Naive thymus-derived CD4-positive, alpha-beta T cell (primary cell): Measurements from ENCODE around the gene NR1H2. TPM values are rescaled to one million over a fixed set of nuclear protein-coding genes. Genes with fewer than 3 reads are reported as not detected.

Source experiments
- ATAC-seq: fragments of 150-1000 bp; cut with Tn5 transposase; 2 replicates; pipeline ENCODE4 v1.10.0; 2021; ENCODE audit warnings: mild to moderate bottlenecking, moderate library complexity
- CTCF ChIA-PET: fragments of 350-600 bp; sonication (Branson Sonifier 250); formaldehyde crosslinking; loops from one replicate; lab custom pipeline; 2021; ENCODE audit warnings: antibody characterized with exemption; lab: Charles Lee
- POLR2A ChIA-PET: fragments of 350-600 bp; sonication (Branson Sonifier 250); formaldehyde crosslinking; loops from one replicate; lab custom pipeline; 2021; ENCODE audit warnings: antibody characterized with exemption, inconsistent platforms; lab: Charles Lee
- DNase-seq, 9 donors: peaks; one replicate each; pipeline versions ENCODE4 v3.0.0 to v3.0.0-alpha.2; 2020 to 2022; ENCODE audit warnings: mixed read lengths in 1 of 9
- H3K27ac ChIP-seq: one replicate; pipeline ENCODE4 v1.7.0; 2013; ENCODE audit warnings: mild to moderate bottlenecking, low read depth, low read length, moderate library complexity
- H3K27me3 ChIP-seq, 2 donors: one replicate each; pipeline ENCODE4 v1.7.0; 2013; ENCODE audit warnings: low read length in 2 of 2, mild to moderate bottlenecking in 2 of 2, moderate library complexity in 2 of 2; ENCODE audit not compliant: control insufficient read depth in 2 of 2, insufficient read depth in 2 of 2
- H3K36me3 ChIP-seq, 3 experiments: 1 replicate in 2 of 3; 2 replicates in 1 of 3; pipeline ENCODE4 v1.7.0; 2013; ENCODE audit warnings: low read length in 3 of 3, mild to moderate bottlenecking in 3 of 3, moderate library complexity in 1 of 3; ENCODE audit not compliant: insufficient read depth in 3 of 3, control insufficient read depth in 2 of 3
- H3K4me1 ChIP-seq, 2 donors: one replicate each; pipeline ENCODE4 v1.7.0; 2013; ENCODE audit warnings: low read length in 2 of 2, mild to moderate bottlenecking in 2 of 2, moderate library complexity in 1 of 2; ENCODE audit not compliant: control insufficient read depth in 2 of 2, insufficient read depth in 2 of 2
- H3K4me3 ChIP-seq: 2 replicates; pipeline ENCODE4 v1.7.0; 2013; ENCODE audit warnings: mild to moderate bottlenecking, low read length
- H3K9me3 ChIP-seq, 3 experiments: 1 replicate in 2 of 3; 2 replicates in 1 of 3; pipeline ENCODE4 v1.7.0; 2013; ENCODE audit warnings: low read length in 3 of 3; ENCODE audit not compliant: control insufficient read depth in 2 of 3
- H3K27ac Mint-ChIP-seq, 9 donors: one replicate each; pipeline ENCODE4 v1.8.0; 2020 to 2022; ENCODE audit warnings: mixed read lengths in 9 of 9, mild to moderate bottlenecking in 8 of 9, moderate library complexity in 5 of 9, inconsistent platforms in 2 of 9
- H3K27me3 Mint-ChIP-seq, 5 donors: one replicate each; pipeline ENCODE4 v1.8.0; 2021 to 2022; ENCODE audit warnings: mixed read lengths in 5 of 5, mild to moderate bottlenecking in 1 of 5
- H3K36me3 Mint-ChIP-seq, 5 donors: one replicate each; pipeline ENCODE4 v1.8.0; 2020 to 2022; ENCODE audit warnings: mixed read lengths in 5 of 5, mild to moderate bottlenecking in 3 of 5, inconsistent platforms in 1 of 5
- H3K4me1 Mint-ChIP-seq, 7 donors: one replicate each; pipeline ENCODE4 v1.8.0; 2020 to 2022; ENCODE audit warnings: mixed read lengths in 7 of 7, mild to moderate bottlenecking in 3 of 7, inconsistent platforms in 1 of 7
- H3K4me3 Mint-ChIP-seq, 10 donors: one replicate each; pipeline ENCODE4 v1.8.0; 2020 to 2022; ENCODE audit warnings: mild to moderate bottlenecking in 10 of 10, mixed read lengths in 10 of 10, moderate library complexity in 6 of 10, inconsistent platforms in 2 of 10
- H3K9me3 Mint-ChIP-seq, 11 donors: one replicate each; pipeline ENCODE4 v1.8.0; 2020 to 2022; ENCODE audit warnings: mixed read lengths in 11 of 11, mild to moderate bottlenecking in 4 of 11, inconsistent platforms in 1 of 11, moderate library complexity in 1 of 11
- intact Hi-C, 2 donors: fragments of 100-400 bp; cut with micrococcal nuclease; formaldehyde crosslinking; loops; one replicate each; pipeline ENCODE4 v1.15.1; 2023
- polyA plus RNA-seq, 2 donors: library from polyadenylated mRNA; unstranded; fragments of 300-500 nt; fragmentation: Illumina TruSeq; gene quantifications; one replicate each; pipeline ENCODE4 v1.2.3, GENCODE V29; 2021
- total RNA-seq, 6 experiments: library from RNA in 5 of 6; stranded (reverse) in 5 of 6; gene quantifications; 1 replicate in 5 of 6; 2 replicates in 1 of 6; pipeline ENCODE4 v1.2.3 and lab custom pipeline; 2021 to 2026

Gene NR1H2
- total and polyA plus RNA-seq, 7 experiments from 2014 or later = 66.6 to 284 (median 114) TPM

- DNase-seq (no peak), ATAC-seq (no peak)
- intact Hi-C loops = no loop called here
- H3K27me3 Mint-ChIP-seq = no peaks in the 10 kb centered on the region
- no peak overlapping the region for H3K4me3 ChIP-seq
- H3K4me1 Mint-ChIP-seq = peaks cover 0 to 1% (median 0%) of the 10 kb centered on the region in 7 donors
- H3K36me3 Mint-ChIP-seq = peaks cover 0 to 24% (median 0%) of the 10 kb centered on the region in 5 donors
- no peaks in the 10 kb centered on the region for H3K27me3 ChIP-seq
- no peaks in the 10 kb centered on the region for H3K9me3 ChIP-seq
- H3K36me3 ChIP-seq = peaks cover 0 to 71% (median 6%) of the 10 kb centered on the region in 3 experiments
- ChIA-PET CTCF (no interaction called here), POLR2A (no interaction called here)
- H3K27ac ChIP-seq = no peak overlapping the region
- no peaks in the 10 kb centered on the region for H3K4me1 ChIP-seq
- H3K4me3 Mint-ChIP-seq = no peak overlapping the region
- no peaks in the 10 kb centered on the region for H3K9me3 Mint-ChIP-seq
- peak overlapping the region in 1 of 9 donors; percentile 90 for H3K27ac Mint-ChIP-seq
These were observed 30.0 kb downstream of the NR1H2 start for GRCh38 chr19:50406156-50406820.

- intact Hi-C loops = no loop called here
These were observed 30.6 kb downstream of the NR1H2 start for GRCh38 chr19:50406829-50407228.

GRCh38 chr19:50409347-50409746, 33.1 kb downstream of the NR1H2 start:
- Histone ChIP-seq H3K27ac (no peak overlapping the region), H3K27me3 (no peaks in the 10 kb centered on the region), H3K36me3 (peaks cover 0 to 45% (median 6%) of the 10 kb centered on the region in 3 experiments), H3K4me1 (no peaks in the 10 kb centered on the region), H3K9me3 (no peaks in the 10 kb centered on the region), H3K4me3 (no peak overlapping the region)
- no peaks in the 10 kb centered on the region for H3K27me3 Mint-ChIP-seq
- no peaks in the 10 kb centered on the region for H3K9me3 Mint-ChIP-seq
- intact Hi-C loops = no loop called here
- H3K36me3 Mint-ChIP-seq = peaks cover 0 to 18% (median 3%) of the 10 kb centered on the region in 5 donors
- DNase-seq (no peak), ATAC-seq (no peak)
- CTCF ChIA-PET = no interaction called here
- H3K27ac Mint-ChIP-seq = no peak overlapping the region
- no peak overlapping the region for H3K4me3 Mint-ChIP-seq
- POLR2A ChIA-PET = no interaction called here
- no peaks in the 10 kb centered on the region for H3K4me1 Mint-ChIP-seq

More at GRCh38 chr19:50406829-50407228, 30.6 kb downstream of the NR1H2 start:
- ATAC-seq (no peak), DNase-seq (no peak)
- ChIA-PET POLR2A (no interaction called here), CTCF (no interaction called here)
- Histone ChIP-seq H3K36me3 (peaks cover 0 to 66% (median 6%) of the 10 kb centered on the region in 3 experiments), H3K27me3 (no peaks in the 10 kb centered on the region), H3K4me3 (no peak overlapping the region), H3K4me1 (no peaks in the 10 kb centered on the region), H3K9me3 (no peaks in the 10 kb centered on the region), H3K27ac (no peak overlapping the region)
- H3K4me1 Mint-ChIP-seq = no peaks in the 10 kb centered on the region
- H3K4me3 Mint-ChIP-seq = no peak overlapping the region
- no peak overlapping the region for H3K27ac Mint-ChIP-seq
- no peaks in the 10 kb centered on the region for H3K9me3 Mint-ChIP-seq
- peaks cover 0 to 27% (median 0%) of the 10 kb centered on the region in 5 donors for H3K36me3 Mint-ChIP-seq
- H3K27me3 Mint-ChIP-seq = no peaks in the 10 kb centered on the region

GRCh38 chr19:50410109-50410508, 33.9 kb downstream of the NR1H2 start:
- Mint-ChIP-seq H3K36me3 (peaks cover 0 to 18% (median 3%) of the 10 kb centered on the region in 5 donors), H3K27me3 (no peaks in the 10 kb centered on the region), H3K27ac (no peak overlapping the region), H3K9me3 (no peaks in the 10 kb centered on the region), H3K4me3 (no peak overlapping the region), H3K4me1 (no peaks in the 10 kb centered on the region)
- ATAC-seq = no peak
- ChIA-PET POLR2A (no interaction called here), CTCF (interaction anchor here (0.6 kb wide), 1 partner anchor 52 kb away, joined by 3 read pairs; no protein-coding TSS in a partner anchor)
- DNase-seq = no peak
- Histone ChIP-seq H3K4me1 (no peaks in the 10 kb centered on the region), H3K36me3 (peaks cover 0 to 44% (median 6%) of the 10 kb centered on the region in 3 experiments), H3K27ac (no peak overlapping the region), H3K4me3 (no peak overlapping the region), H3K9me3 (no peaks in the 10 kb centered on the region), H3K27me3 (no peaks in the 10 kb centered on the region)
- intact Hi-C loops = loop anchor here in 1 of 2 donors (5.0 kb wide), 1 partner anchor 52 kb away; no protein-coding TSS in a partner anchor

GRCh38 chr19:50412419-50412818, 36.2 kb downstream of the NR1H2 start:
- peaks cover 0 to 3% (median 0%) of the 10 kb centered on the region in 7 donors for H3K4me1 Mint-ChIP-seq
- Histone ChIP-seq H3K27me3 (no peaks in the 10 kb centered on the region), H3K4me1 (no peaks in the 10 kb centered on the region), H3K9me3 (no peaks in the 10 kb centered on the region), H3K4me3 (no peak overlapping the region), H3K27ac (no peak overlapping the region), H3K36me3 (peaks cover 0 to 24% (median 0%) of the 10 kb centered on the region in 3 experiments)
- peak overlapping the region in 3 of 9 donors; percentile 25 to 47 (median 33) for H3K27ac Mint-ChIP-seq
- CTCF ChIA-PET = interaction anchor here (0.6 to 1.0 kb wide), 3 partner anchors 43 to 845 kb away, joined by 3 read pairs; no protein-coding TSS in a partner anchor
- H3K36me3 Mint-ChIP-seq = peaks cover 0 to 9% (median 1%) of the 10 kb centered on the region in 5 donors
- no peak for DNase-seq
- no peak overlapping the region for H3K4me3 Mint-ChIP-seq
- H3K9me3 Mint-ChIP-seq = no peaks in the 10 kb centered on the region
- POLR2A ChIA-PET = interaction anchor here (0.6 to 2.7 kb wide), 2 partner anchors 55 to 65 kb away, joined by 3 to 13 read pairs; no protein-coding TSS in a partner anchor
- ATAC-seq = no peak
- no peaks in the 10 kb centered on the region for H3K27me3 Mint-ChIP-seq
- intact Hi-C loops = loop anchor here in 1 of 2 donors (5.0 kb wide), 1 partner anchor 50 kb away; no protein-coding TSS in a partner anchor

- no peaks in the 10 kb centered on the region for H3K9me3 ChIP-seq
- no peak overlapping the region for H3K27ac ChIP-seq
- ChIA-PET POLR2A (interaction anchor here (2.7 kb wide), 1 partner anchor 56 kb away, joined by 13 read pairs; no protein-coding TSS in a partner anchor), CTCF (no interaction called here)
- no peaks in the 10 kb centered on the region for H3K27me3 ChIP-seq
- DNase-seq (no peak), ATAC-seq (no peak)
- no peak overlapping the region for H3K4me3 ChIP-seq
- intact Hi-C loops = loop anchor here in 1 of 2 donors (5.0 kb wide), 1 partner anchor 49 kb away; no protein-coding TSS in a partner anchor
- Mint-ChIP-seq H3K9me3 (no peaks in the 10 kb centered on the region), H3K4me3 (no peak overlapping the region), H3K36me3 (peaks cover 0 to 9% (median 1%) of the 10 kb centered on the region in 5 donors), H3K27me3 (no peaks in the 10 kb centered on the region), H3K27ac (no peak overlapping the region), H3K4me1 (peaks cover 0 to 3% (median 0%) of the 10 kb centered on the region in 7 donors)
- no peaks in the 10 kb centered on the region for H3K4me1 ChIP-seq
- H3K36me3 ChIP-seq = peaks cover 0 to 24% (median 0%) of the 10 kb centered on the region in 3 experiments
These were observed 36.8 kb downstream of the NR1H2 start for GRCh38 chr19:50413096-50413495.
